GM20000 (cell line): ENCODE measurements around the gene TMEM38A.

Experiments used
- DNase-seq: peaks from one replicate; pipeline ENCODE4 v3.0.0; 2012; ENCODE audit warnings: low spot score
- CTCF ChIP-seq: IDR thresholded peaks from 2 replicates; pipeline ENCODE4 v1.5.1; 2012; ENCODE audit warnings: mild to moderate bottlenecking, control low read depth; ENCODE audit errors: extremely low read depth, missing control alignments

The TMEM38A gene

GRCh38 chr19:16626796-16627192, 34.1 kb upstream of the TMEM38A start:
- DNase-seq: no peak
- no peak for TF ChIP-seq CTCF

- TF ChIP-seq CTCF: no peak
- DNase-seq: no peak
Observed at GRCh38 chr19:16627193-16627927, 33.6 kb upstream of the TMEM38A start.

- no peak for TF ChIP-seq CTCF
- no peak for DNase-seq
Observed at GRCh38 chr19:16627928-16628182, 33.1 kb upstream of the TMEM38A start.

GRCh38 chr19:16628183-16628983, 32.6 kb upstream of the TMEM38A start, which contains the start of gene MED26:
MED26 (minus strand) TSS chr19:16628204; CDS start chr19:16627943, 261 bp downstream.
- no peak for TF ChIP-seq CTCF
- DNase-seq: peak; percentile 99

- TF ChIP-seq CTCF: no peak
- peak; percentile 42 for DNase-seq
Observed at GRCh38 chr19:16628984-16629691, 31.8 kb upstream of the TMEM38A start.

- no peak for TF ChIP-seq CTCF
- DNase-seq: no peak
Observed at GRCh38 chr19:16631465-16631864, 29.5 kb upstream of the TMEM38A start.

- DNase-seq: no peak
- no peak for TF ChIP-seq CTCF
Observed at GRCh38 chr19:16637535-16637934, 23.4 kb upstream of the TMEM38A start.
